Measurements from ENCODE around the gene AIMP2.
"Not testable (repeated sequence)": the region's sequence is repeated elsewhere in the genome, so short reads cannot be mapped to it uniquely, and the experiment has no call there.

Gene AIMP2

DNA sequence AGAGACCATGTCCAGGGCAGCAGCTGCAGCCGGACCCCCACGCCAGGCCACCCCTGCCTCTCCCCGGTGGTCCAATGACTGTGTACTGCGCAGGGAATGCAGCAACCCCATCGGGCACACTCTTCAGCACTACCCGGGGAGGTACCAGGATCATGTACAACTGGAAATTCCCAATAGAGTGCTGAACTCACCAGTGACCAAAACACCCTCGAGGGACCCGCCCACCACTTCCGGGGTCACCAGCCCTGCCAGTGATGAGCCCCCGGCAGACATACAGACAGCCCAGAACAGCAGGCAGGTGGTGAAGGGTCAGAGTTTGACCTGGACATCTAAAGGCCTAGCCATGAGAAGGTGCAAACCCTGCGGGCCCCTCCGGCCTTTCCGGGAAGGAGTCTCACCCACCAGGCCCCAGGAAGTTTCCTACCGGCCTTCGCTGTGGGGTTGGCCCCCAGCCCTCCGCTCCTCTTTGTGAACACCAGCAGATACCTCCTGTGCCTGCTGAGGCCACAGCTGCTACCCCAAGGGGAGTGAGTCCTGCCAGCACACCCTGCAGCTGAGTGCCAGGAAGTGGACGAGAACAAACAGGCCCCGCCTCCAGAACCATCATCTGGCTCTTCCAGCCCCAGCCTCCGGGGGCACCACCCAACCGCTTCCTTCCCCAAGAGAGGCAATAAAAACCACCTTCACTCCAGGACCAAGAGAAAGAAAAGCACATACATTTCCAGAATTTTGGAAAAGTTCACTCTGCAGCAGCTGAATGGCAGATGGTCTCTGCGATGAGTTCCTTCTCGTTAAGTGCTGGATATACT is 17.1 kb downstream of the AIMP2 start:
- peak; percentile 80 for DNase-seq (ENCODE audit: low spot score)

DNA sequence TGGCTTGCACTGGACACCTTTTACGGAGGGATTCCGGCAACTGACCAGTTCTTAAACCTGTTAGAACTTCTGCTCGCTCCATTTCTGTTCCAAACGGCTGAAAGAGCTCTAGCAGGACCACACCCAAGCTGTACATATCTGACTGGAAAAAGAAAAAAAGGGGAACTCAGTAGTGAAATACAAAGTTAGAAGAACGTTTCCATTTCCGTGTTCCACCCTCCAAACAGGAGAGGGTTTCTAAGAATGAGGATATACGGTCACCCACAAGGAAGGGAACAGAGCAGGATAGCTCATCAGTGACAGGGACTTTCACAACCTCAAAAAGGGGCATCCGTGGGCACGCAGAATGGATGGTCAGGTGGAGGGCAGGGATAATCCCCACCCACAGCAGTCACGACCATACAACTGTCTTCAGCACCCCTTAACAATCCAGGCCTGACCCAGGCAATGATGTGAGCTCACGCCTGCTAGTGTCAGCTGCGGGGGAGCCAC is 17.8 kb downstream of the AIMP2 start:
- DNase-seq (ENCODE audit: low spot score): no peak

DNA sequence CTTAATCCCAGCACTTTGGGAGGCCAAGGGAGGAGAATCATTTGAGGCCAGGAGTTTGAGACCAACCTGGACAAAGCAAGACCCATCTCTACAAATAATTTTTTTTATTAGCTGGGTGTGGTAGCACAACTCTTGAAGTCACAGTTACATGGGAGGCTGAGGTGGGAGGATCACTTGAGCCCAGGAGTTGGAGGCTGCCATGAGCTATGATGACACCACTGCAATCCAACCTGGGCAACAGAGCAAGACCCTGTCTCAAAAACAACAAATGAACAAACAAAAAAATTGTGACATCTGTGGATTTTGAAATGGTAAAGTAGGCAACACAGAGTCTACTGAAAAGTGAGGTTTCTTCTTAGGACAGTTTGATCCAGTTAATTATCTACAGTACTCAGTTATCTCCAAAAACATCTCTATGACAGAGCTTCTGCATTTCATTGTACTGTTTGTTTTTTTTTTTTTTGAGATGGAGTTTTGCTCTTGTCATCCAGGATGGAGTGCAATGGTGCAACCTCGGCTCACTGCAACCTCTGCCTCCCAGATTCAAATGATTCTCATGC is 18.8 kb downstream of the AIMP2 start:
- DNase-seq (ENCODE audit: low spot score): no peak

DNA sequence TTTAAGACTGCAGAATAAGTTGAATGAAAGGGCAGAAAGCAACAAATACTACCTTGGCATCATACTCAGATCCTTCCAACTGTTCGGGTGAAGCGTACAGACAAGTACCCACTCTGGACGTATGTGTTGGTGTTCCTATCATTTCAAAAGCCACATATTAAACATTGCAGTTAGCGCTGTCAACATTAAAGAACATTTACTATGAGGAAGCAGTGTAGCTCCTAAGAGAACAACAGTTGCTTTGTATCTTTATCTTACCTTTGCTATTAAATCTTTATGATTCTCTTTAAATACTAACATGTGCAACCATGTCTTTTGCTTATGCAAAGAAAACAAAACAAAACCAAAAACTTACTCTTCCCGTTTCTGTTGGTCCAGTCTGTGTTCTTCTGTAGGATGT is 19.5 kb downstream of the AIMP2 start:
- DNase-seq (ENCODE audit: low spot score): no peak

DNA sequence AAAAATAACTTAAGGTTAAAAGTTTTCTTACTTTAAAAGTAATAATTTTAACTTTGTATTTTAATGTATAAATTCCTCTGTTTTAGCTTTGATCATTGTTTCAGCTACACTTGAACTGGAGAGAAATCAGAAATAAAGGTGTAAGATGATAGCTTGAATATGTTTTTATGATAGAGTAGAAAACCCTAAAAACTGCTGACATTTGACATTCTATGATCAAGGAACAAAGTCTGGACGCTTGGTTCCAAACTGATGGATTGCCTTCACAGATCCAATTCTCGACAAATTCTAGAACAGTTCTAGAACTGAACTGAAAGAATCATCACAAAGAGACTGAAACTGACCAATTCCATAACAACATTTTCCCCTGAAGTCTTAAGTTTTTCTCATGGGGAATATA is 21.9 kb downstream of the AIMP2 start, which contains the start of gene ANKRD61:
ANKRD61 (plus strand) TSS at position 389 of the 400 bp plus-strand sequence; CDS start at position 389, 0 bp downstream.
- no peak for DNase-seq (ENCODE audit: low spot score)

DNA sequence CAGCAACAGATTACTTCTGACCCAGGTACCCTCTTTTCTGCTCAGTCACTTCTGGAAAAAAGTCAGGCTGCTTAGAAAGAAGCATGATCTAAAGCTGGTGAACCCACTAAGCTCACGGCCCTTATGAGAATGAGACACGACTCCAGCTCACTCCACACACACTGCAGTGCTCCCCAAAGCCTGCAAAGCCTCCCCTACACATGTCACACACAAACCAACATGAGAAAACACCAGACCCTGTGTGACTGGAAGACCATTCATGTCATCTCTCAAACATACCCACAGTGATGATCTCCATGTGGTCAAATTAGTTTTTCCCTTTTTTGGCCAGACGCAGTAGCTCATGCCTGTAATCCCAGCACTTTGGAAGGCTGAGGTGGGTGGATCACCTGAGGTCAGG is 22.5 kb downstream of the AIMP2 start:
- no peak for DNase-seq (ENCODE audit: low spot score)

DNA sequence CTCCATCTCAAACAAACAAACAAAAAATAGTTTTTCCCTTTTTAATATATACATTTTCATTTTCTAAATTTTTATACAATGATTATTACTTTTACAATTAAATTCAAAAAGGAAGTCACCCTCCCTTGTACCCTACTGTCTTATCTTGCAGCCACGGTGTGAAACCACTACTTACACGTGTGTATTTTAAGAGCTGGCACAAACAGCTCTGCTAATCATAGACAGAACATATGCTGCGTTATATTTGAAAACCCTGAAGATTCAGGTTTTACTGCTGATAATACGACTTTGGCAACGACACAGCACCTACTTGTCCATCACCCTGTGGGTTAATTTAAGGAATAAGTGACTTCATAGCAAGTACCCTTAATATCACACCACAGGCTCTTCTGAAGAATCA is 23.1 kb downstream of the AIMP2 start:
- DNase-seq (ENCODE audit: low spot score): no peak

DNA sequence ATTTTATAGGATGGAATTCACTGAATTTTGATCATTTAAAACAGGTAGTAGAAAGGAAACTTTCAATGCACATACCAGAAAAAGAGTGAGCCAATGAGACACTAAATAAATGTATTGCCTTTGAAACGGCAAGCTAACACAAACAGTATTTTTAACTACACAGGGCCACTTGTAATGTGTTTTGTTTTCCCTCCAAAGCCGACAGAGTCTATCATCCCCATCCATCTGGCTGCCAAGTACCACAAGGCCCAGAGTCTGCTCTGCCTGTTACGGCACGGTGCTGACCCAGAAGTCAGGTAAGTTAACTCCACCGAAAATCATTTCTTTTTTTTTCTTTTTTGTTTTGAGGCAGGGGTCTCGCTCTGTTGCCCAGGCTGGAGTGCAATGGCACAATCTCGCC is 23.6 kb downstream of the AIMP2 start:
- no peak for DNase-seq (ENCODE audit: low spot score)

DNA sequence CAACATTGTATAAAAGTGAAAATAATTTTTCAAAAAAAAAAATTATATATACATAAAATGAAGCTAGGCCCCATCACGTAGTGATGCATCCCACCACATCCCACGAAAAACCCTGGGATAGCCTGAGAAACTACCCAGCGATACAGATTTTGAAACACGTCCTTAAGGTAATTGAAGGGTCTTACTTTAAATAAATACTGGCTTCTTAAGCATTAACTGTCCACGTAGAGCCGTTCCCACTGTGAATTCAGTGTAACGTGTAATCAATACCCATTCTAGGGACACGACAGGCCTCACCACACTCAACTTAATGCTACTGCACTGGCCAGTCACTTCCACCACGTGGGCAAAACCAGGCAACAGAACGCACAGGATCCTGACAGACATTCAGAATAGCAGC is 26.1 kb downstream of the AIMP2 start:
- no peak for DNase-seq (ENCODE audit: low spot score)

DNA sequence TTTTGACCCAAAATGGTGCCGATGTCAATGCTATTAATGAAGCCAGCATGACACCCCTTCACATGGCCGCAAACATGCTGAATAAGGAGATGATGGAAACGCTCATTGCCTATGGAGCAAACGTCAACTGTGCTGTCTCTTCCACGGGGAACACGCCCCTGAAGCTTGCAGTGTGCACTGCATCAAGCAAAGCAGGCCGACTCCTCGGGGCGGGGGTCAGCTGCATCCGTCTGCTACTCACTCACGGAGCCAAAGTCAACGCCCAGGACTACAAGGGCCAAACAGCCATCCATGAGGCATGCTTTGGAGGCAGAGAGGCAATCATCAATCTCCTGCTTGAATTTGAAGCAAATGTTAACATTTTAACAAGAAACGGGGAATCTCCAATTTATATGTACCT is 26.6 kb downstream of the AIMP2 start:
- no peak for DNase-seq (ENCODE audit: low spot score)

DNA sequence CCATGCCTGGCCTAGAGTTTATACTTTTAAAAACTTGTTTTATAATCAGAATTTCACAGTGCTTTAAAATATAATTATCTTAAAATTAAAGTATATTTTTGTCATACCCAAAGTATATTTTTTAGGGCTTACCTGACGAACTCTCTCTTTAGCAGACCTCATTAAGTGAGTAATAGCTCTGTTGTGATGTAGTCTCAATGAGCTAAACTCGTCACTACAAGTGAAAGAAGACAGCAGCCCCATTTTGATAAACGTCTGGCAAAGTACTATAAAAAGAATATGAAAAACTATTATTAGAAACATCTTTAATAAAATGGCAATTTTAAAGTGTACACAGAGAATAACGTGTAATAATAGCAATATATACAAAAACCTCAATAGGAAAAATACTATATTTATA is 40.7 kb downstream of the AIMP2 start:
- no peak for DNase-seq (ENCODE audit: low spot score)

DNA sequence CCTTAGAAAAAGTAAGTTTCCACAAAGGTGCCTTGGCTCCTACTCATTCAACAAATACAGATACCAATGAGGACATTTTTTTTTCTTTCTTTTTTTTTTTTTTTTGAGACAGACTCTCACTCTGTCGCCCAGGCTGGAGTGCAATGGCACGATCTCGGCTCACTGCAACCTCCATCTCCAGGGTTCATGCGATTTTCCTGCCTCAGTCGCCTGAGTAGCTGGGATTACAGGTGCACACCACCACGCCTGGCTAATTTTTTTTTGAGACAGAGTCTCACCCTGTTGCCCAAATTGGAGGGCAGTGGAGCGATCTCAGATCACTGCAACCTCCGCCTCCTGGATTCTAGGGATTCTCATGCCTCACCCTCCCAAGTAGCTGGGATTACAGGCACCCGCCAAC is 42.1 kb downstream of the AIMP2 start:
- DNase-seq (ENCODE audit: low spot score): not testable (repeated sequence)

DNA sequence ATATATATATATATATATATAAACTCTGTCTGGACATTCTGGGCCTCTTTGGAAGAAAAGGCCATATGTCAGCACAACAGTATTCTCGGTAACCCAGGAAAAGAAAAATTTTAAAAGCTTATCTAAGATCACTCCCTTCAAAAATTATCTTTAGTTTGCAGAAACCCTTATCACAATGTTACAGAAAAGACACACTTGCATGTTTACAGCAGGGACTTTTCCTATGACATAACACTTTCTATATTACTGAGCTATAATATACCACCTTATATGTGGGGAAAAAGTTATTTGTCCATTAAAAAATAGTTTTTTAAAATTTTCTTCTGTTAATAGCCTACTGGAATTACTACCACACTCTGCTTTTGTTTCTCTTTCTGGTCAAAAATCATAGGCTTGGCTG is 47.5 kb downstream of the AIMP2 start:
- no peak for DNase-seq (ENCODE audit: low spot score)

DNA sequence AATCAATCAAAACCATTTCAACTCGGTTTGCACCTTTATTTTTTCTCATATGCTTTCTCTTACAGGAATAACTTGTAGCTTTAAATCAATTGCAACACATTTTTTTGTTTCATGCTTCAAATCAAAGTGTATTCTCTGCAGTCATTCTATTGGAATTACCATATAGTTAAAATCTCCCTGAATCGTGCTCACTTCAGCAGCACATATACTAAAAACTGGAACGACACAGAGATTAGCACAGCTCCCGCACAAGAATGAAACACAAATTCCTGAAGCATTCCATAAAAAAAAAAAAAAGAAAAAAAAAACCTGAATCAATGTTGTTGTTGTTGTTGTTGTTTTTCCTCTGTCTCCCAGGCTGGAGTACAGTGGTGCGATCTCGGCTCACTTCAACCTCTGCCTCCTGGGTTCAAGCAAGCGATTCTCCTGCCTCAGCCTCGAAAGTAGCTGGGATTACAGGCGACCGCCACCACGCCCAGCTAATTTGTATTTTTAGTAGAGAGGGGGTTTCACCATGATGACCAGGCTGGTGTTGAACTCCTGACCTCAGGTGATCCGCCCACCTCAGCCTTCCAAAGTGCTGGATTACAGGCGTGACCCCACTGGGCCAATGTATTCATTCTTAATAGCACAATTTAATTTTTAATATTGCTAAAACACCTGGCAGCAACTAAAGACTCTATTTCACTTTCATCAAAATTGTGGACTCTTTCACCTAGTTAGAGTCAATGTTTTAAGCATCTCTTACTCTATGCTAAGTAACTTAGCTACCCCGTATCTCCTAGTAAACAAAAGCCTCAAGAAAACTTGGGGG is 48.5 kb downstream of the AIMP2 start:
- no peak for DNase-seq (ENCODE audit: low spot score)

DNA sequence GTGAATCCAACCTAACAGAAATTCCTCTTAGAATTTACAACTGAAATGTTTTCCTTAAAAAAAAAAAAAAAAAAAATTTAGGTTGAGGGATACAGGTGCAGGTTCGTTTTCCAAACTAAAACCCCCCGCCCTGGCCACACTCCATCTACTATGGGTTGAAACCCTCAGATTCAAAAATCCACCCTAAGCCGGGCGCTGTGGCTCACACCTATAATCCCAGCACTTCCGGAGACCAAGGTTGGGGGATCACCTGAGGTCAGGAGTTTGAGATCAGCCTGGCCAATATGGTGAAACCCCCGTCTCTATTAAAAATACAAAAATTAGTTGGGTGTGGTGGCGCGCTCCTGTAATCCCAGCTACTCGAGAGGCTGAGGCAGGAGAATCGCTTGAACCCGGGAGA is 50.9 kb downstream of the AIMP2 start:
- not testable (repeated sequence) for DNase-seq (ENCODE audit: low spot score)

DNA sequence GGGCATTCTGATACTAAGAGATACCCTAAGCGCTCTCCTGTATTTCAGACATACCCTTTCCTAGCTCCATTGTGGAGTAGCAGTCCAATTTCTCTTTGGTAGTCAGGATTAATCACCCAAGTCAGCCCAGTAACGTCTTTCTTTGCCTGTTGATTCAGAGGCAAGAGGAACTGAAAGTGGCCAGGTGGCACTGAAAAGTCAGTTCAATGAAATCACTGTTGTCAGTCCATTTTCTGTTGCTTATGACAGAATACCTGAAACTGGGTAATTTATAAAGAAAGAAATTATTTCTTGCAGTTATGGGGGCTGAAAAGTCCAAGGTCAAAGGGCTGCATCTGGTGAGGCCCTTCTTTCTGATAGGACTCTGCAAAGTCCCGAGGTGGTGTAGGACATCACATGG is 62.3 kb downstream of the AIMP2 start:
- peak; percentile 8 for DNase-seq (ENCODE audit: low spot score)

Measured in germinal center (tissue), 1 donor.